SK-N-SH (cell line): ENCODE results near the gene NEURL3. TPM values are rescaled to one million over a fixed set of nuclear protein-coding genes. Genes with fewer than 3 reads are reported as not detected.

ENCODE experiments used
- CTCF ChIA-PET: fragments of 300-600, 350-600 bp; formaldehyde crosslinking; extraction: SDS; loops from one replicate; lab custom pipeline; 2021; lab: Yijun Ruan, JAX
- POLR2A ChIA-PET: fragments of 350-600 bp; sonication (Branson Sonifier 250); formaldehyde crosslinking; extraction: SDS; loops from one replicate; lab custom pipeline; 2020; ENCODE audit warnings: antibody characterized with exemption, inconsistent platforms; lab: Yijun Ruan, JAX
- DNase-seq: peaks from one replicate; pipeline ENCODE4 v3.0.0; 2012
- H2AFZ ChIP-seq: fragments of 200-600 bp; sonication (generic); 2 replicates; pipeline ENCODE4 v1.8.1; 2016; ENCODE audit warnings: antibody characterized with exemption, mild to moderate bottlenecking, low read depth
- H3F3A ChIP-seq: fragments of 200-600 bp; sonication (generic); replicated peaks from 2 replicates; pipeline ENCODE3; 2016; ENCODE audit warnings: antibody characterized with exemption, mild to moderate bottlenecking; ENCODE audit not compliant: insufficient read depth
- H3K27ac ChIP-seq, 2 experiments: fragments of 200-500 bp in 1 of 2; fragments of 200-600 bp in 1 of 2; sonication (Bioruptor generic) in 1 of 2; sonication (generic), shearing (Covaris generic) in 1 of 2; 2 replicates each; pipeline versions ENCODE4 v1.5.1 to v1.6.1; 2014 to 2016; ENCODE audit warnings: low read depth in 2 of 2, inconsistent platforms in 1 of 2, low read length in 1 of 2, mild to moderate bottlenecking in 1 of 2, mixed read lengths in 1 of 2
- H3K27me3 ChIP-seq: fragments of 200-600 bp; sonication (generic), shearing (Covaris generic); 2 replicates; pipeline ENCODE4 v1.6.1; 2016; ENCODE audit warnings: mixed run types; ENCODE audit not compliant: insufficient read depth
- H3K36me3 ChIP-seq, 2 experiments: fragments of 200-500 bp in 1 of 2; fragments of 200-600 bp in 1 of 2; sonication (Bioruptor generic) in 1 of 2; sonication (generic) in 1 of 2; replicated peaks in 1 of 2; 2 replicates each; pipeline versions ENCODE3 to v1.5.1; 2014 to 2016; ENCODE audit warnings: low read length in 1 of 2, mild to moderate bottlenecking in 1 of 2; ENCODE audit not compliant: insufficient read depth in 2 of 2, control insufficient read depth in 1 of 2
- H3K4me1 ChIP-seq, 2 experiments: fragments of 200-500 bp in 1 of 2; fragments of 200-600 bp in 1 of 2; sonication (Bioruptor generic) in 1 of 2; sonication (generic), shearing (Covaris generic) in 1 of 2; 2 replicates each; pipeline versions ENCODE4 v1.5.1 to v1.6.1; 2014 to 2016; ENCODE audit warnings: low read depth in 1 of 2, low read length in 1 of 2, mixed run types in 1 of 2; ENCODE audit not compliant: insufficient read depth in 2 of 2, control insufficient read depth in 1 of 2
- H3K4me2 ChIP-seq: fragments of 200-600 bp; sonication (generic), shearing (Covaris generic); 2 replicates; pipeline ENCODE4 v1.6.1; 2017; ENCODE audit warnings: mixed run types
- H3K4me3 ChIP-seq, 2 experiments: fragments of 200-500 bp in 1 of 2; fragments of 200-600 bp in 1 of 2; sonication (Bioruptor generic) in 1 of 2; sonication (generic), shearing (Covaris generic) in 1 of 2; 2 replicates each; pipeline versions ENCODE4 v1.5.1 to v1.8.1; 2014 to 2016; ENCODE audit warnings: low read depth in 2 of 2, inconsistent platforms in 1 of 2, low read length in 1 of 2, mild to moderate bottlenecking in 1 of 2, mixed read lengths in 1 of 2, moderate library complexity in 1 of 2
- H3K79me2 ChIP-seq: fragments of 200-600 bp; sonication (generic); 2 replicates; pipeline ENCODE4 v1.8.1; 2017; ENCODE audit warnings: mild to moderate bottlenecking; ENCODE audit not compliant: insufficient read depth
- H3K9ac ChIP-seq: fragments of 200-600 bp; sonication (generic); 2 replicates; pipeline ENCODE4 v1.6.1; 2017; ENCODE audit warnings: mixed run types
- H3K9me2 ChIP-seq: fragments of 200-600 bp; sonication (generic); 2 replicates; pipeline ENCODE4 v1.6.1; 2017; ENCODE audit warnings: mixed run types
- H3K9me3 ChIP-seq: fragments of 200-600 bp; sonication (generic); 2 replicates; pipeline ENCODE4 v1.6.1; 2017; ENCODE audit warnings: mixed run types, mild to moderate bottlenecking, moderate library complexity
- H4K20me1 ChIP-seq: fragments of 200-600 bp; sonication (generic); 2 replicates; pipeline ENCODE4 v1.6.1; 2017; ENCODE audit warnings: mild to moderate bottlenecking, mixed run types; ENCODE audit not compliant: insufficient read depth
- EZH2phosphoT487 ChIP-seq: fragments of 200-600 bp; sonication (generic); IDR thresholded peaks from 2 replicates; pipeline ENCODE4 v1.6.1; 2017; ENCODE audit warnings: low read depth, mixed run types, mild to moderate bottlenecking, antibody characterized with exemption, moderate library complexity, borderline replicate concordance
- FOXM1 ChIP-seq: IDR thresholded peaks from 2 replicates; pipeline ENCODE4 v1.4.0; 2012; ENCODE audit warnings: low read depth, mild to moderate bottlenecking
- GATA2 ChIP-seq: sonication (generic); formaldehyde crosslinking; IDR thresholded peaks from 2 replicates; pipeline ENCODE4 v1.5.0; 2020; ENCODE audit warnings: mild to moderate bottlenecking, missing genetic modification reagents
- MAX ChIP-seq: IDR thresholded peaks from 2 replicates; pipeline ENCODE4 v1.4.0; 2012; ENCODE audit warnings: low read depth
- NFIC ChIP-seq: IDR thresholded peaks from 2 replicates; pipeline ENCODE4 v1.4.0; 2012; ENCODE audit warnings: borderline replicate concordance
- NRF1 ChIP-seq: IDR thresholded peaks from 2 replicates; pipeline ENCODE4 v1.6.1; 2012; ENCODE audit warnings: low read depth, mild to moderate bottlenecking, low read length
- PBX3 ChIP-seq: IDR thresholded peaks from 2 replicates; pipeline ENCODE4; 2012
- RAD21 ChIP-seq: IDR thresholded peaks from 2 replicates; pipeline ENCODE4 v1.6.1; 2012; ENCODE audit warnings: mild to moderate bottlenecking, low read length
- RXRA ChIP-seq: IDR thresholded peaks from 2 replicates; pipeline ENCODE4 v1.4.0; 2012; ENCODE audit warnings: low read depth, mild to moderate bottlenecking, borderline replicate concordance
- SMC3 ChIP-seq: IDR thresholded peaks from 2 replicates; pipeline ENCODE4 v1.6.1; 2012; ENCODE audit warnings: low read depth, low read length, improper control_type of control experiment
- TCF12 ChIP-seq: IDR thresholded peaks from 2 replicates; pipeline ENCODE4 v1.4.0; 2012
- TEAD4 ChIP-seq: IDR thresholded peaks from 2 replicates; pipeline ENCODE4 v1.4.0; 2012; ENCODE audit warnings: mild to moderate bottlenecking, borderline replicate concordance; ENCODE audit not compliant: insufficient read depth
- YY1 ChIP-seq: IDR thresholded peaks from 2 replicates; pipeline ENCODE4 v1.4.0; 2012; ENCODE audit warnings: low read depth, mild to moderate bottlenecking
- WGBS: methylation state at CpG from one replicate; pipeline ENCODE4 v1.1.6; 2017; ENCODE audit warnings: low lambda C conversion rate; 5-methylcytosine and 5-hydroxymethylcytosine counted together
- polyA plus RNA-seq, 3 experiments: library from polyadenylated mRNA; depleted of rRNA; stranded (reverse); fragments of >200 nt; gene quantifications; 2 replicates each; pipeline ENCODE4 v1.2.3, GENCODE V29; 2012
- TF ChIP-seq, protein P1 (sequence below): IDR thresholded peaks from 2 replicates; pipeline ENCODE4 v1.4.0; 2012; ENCODE audit warnings: low read depth, borderline replicate concordance

The NEURL3 gene
- polyA plus RNA-seq, 1 of the 3 experiments (the other 2 are of a cell fraction) = 0.08 TPM

GRCh38 chr2:96550787-96551604 lies 45.8 kb upstream of the NEURL3 start:
- no peak overlapping the region for H3K4me2 ChIP-seq
- no peaks in the 10 kb centered on the region for H3K79me2 ChIP-seq
- H2AFZ ChIP-seq = no peak overlapping the region
- TF ChIP-seq RAD21 (no peak), PBX3 (no peak), EZH2phosphoT487 (no peak), SMC3 (no peak)
- TF ChIP-seq, protein P1, sequence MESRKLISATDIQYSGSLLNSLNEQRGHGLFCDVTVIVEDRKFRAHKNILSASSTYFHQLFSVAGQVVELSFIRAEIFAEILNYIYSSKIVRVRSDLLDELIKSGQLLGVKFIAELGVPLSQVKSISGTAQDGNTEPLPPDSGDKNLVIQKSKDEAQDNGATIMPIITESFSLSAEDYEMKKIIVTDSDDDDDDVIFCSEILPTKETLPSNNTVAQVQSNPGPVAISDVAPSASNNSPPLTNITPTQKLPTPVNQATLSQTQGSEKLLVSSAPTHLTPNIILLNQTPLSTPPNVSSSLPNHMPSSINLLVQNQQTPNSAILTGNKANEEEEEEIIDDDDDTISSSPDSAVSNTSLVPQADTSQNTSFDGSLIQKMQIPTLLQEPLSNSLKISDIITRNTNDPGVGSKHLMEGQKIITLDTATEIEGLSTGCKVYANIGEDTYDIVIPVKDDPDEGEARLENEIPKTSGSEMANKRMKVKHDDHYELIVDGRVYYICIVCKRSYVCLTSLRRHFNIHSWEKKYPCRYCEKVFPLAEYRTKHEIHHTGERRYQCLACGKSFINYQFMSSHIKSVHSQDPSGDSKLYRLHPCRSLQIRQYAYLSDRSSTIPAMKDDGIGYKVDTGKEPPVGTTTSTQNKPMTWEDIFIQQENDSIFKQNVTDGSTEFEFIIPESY = no peak
- H3K9me3 ChIP-seq = no peaks in the 10 kb centered on the region
- no peaks in the 10 kb centered on the region for H3K27me3 ChIP-seq
- peaks cover 6% of the 10 kb centered on the region for H3F3A ChIP-seq
- H3K9ac ChIP-seq = no peak overlapping the region
- ChIA-PET POLR2A (no interaction called here), CTCF (interaction anchor here (1.2 to 6.6 kb wide), 2 partner anchors 41 to 144 kb away, joined by 3 to 91 read pairs; no protein-coding TSS in a partner anchor)
- WGBS = 100% methylated on average over 5 of the region's 14 CpGs
- peaks cover 0 to 6% of the 10 kb centered on the region in 2 experiments for H3K36me3 ChIP-seq
- peaks cover 0 to 3% of the 10 kb centered on the region in 2 experiments; a peak in 1 of 4 replicates for H3K4me1 ChIP-seq
- H4K20me1 ChIP-seq = no peaks in the 10 kb centered on the region
- H3K4me3 ChIP-seq = no peak overlapping the region
- H3K9me2 ChIP-seq = no peaks in the 10 kb centered on the region
- DNase-seq = peak; percentile 12
- H3K27ac ChIP-seq = no peak overlapping the region

DNA sequence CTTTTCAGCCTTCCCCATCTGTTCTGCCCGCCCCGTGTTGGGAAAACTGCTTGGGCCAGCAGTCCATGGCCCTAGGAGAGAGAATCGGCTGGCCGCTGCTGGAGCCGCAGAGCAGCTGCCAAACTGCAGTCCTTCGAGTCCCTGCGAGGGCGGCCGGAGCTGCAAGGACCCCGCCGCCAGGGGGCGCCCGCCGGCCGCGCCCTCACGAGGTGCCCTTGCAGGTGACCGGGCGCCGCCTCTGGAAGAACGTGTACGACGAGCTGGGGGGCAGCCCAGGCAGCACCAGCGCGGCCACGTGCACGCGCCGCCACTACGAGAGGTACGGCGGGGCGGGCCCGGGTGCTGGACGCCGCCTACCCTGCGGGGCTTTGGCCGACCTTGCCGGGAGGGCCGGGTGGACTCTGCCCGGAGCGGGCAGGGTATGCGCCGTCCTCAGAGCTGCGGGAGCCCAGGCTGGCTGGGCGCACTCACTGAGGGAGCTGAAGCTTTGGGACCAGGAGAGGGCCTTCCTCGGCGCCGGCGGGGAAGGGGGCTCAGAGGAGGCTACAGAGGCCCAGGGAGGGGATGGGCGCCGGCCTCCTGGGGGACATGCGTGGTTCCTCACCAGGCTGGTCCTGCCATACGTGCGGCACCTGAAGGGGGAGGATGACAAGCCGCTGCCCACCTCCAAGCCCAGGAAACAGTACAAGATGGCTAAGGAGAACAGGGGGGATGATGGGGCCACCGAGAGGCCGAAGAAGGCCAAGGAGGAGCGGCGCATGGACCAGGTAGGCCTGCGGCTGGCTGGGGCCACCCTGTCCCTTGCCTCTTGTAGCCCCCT lies 45.0 kb upstream of the NEURL3 start:
- CTCF ChIA-PET = interaction anchor here (1.0 to 1.2 kb wide), 2 partner anchors 40 to 257 kb away, joined by 3 read pairs; no protein-coding TSS in a partner anchor
- H3K9ac ChIP-seq = no peak overlapping the region

More for the DNA sequence above, 45.0 kb upstream of the NEURL3 start:
- Histone ChIP-seq H3F3A (peaks cover 6% of the 10 kb centered on the region), H3K4me3 (no peak overlapping the region), H3K9me3 (no peaks in the 10 kb centered on the region), H3K4me1 (peaks cover 0 to 3% of the 10 kb centered on the region in 2 experiments; a peak in 1 of 4 replicates), H3K27ac (no peak overlapping the region), H4K20me1 (no peaks in the 10 kb centered on the region), H3K27me3 (no peaks in the 10 kb centered on the region), H3K36me3 (peaks cover 0 to 6% of the 10 kb centered on the region in 2 experiments), H3K4me2 (no peak overlapping the region), H3K9me2 (no peaks in the 10 kb centered on the region), H2AFZ (no peak overlapping the region), H3K79me2 (no peaks in the 10 kb centered on the region)
- peak; percentile 22 for DNase-seq
- TF ChIP-seq RXRA = no peak
- no peak for TF ChIP-seq TEAD4
- no peak for TF ChIP-seq MAX
- no peak for TF ChIP-seq NFIC
- TF ChIP-seq TCF12 = no peak
- TF ChIP-seq PBX3 = no peak
- TF ChIP-seq YY1 = no peak
- TF ChIP-seq FOXM1 = no peak
- TF ChIP-seq NRF1 = no peak
- no peak for TF ChIP-seq GATA2 (CRISPR knock-in tag)
- TF ChIP-seq, protein P1 = no peak
- 87% methylated on average over 32 of the region's 61 CpGs for WGBS
- POLR2A ChIA-PET = no interaction called here
